Loucy (cell line): ENCODE data around the gene TMPRSS6.

Experiments
- EZH2phosphoT487 ChIP-seq: fragments of 200-600 bp; IDR thresholded peaks from 2 replicates; pipeline ENCODE4 v1.6.1; 2018; ENCODE audit warnings: antibody characterized with exemption, mild to moderate bottlenecking, moderate library complexity, borderline replicate concordance
- TF ChIP-seq, protein P1 (sequence below): fragments of 200-600 bp; sonication (generic); conservative IDR thresholded peaks from 2 replicates; pipeline ENCODE4 v1.5.1; 2014; ENCODE audit warnings: mild to moderate bottlenecking, antibody characterized with exemption, low read length

GRCh38 chr22:37043209-37043827 lies 66.2 kb downstream of the TMPRSS6 start:
- TF ChIP-seq, protein P1, sequence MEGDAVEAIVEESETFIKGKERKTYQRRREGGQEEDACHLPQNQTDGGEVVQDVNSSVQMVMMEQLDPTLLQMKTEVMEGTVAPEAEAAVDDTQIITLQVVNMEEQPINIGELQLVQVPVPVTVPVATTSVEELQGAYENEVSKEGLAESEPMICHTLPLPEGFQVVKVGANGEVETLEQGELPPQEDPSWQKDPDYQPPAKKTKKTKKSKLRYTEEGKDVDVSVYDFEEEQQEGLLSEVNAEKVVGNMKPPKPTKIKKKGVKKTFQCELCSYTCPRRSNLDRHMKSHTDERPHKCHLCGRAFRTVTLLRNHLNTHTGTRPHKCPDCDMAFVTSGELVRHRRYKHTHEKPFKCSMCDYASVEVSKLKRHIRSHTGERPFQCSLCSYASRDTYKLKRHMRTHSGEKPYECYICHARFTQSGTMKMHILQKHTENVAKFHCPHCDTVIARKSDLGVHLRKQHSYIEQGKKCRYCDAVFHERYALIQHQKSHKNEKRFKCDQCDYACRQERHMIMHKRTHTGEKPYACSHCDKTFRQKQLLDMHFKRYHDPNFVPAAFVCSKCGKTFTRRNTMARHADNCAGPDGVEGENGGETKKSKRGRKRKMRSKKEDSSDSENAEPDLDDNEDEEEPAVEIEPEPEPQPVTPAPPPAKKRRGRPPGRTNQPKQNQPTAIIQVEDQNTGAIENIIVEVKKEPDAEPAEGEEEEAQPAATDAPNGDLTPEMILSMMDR, result no peak
- TF ChIP-seq EZH2phosphoT487, result no peak
